Ishikawa (cell line): Measurements from ENCODE around the gene DLEC1.

Experiments used
- CREB1 ChIP-seq: IDR thresholded peaks from 2 replicates; pipeline ENCODE4 v1.6.1; 2012; ENCODE audit warnings: low read depth
- EP300 ChIP-seq: IDR thresholded peaks from 2 replicates; pipeline ENCODE4 v1.6.1; 2012; ENCODE audit warnings: borderline replicate concordance
- NFIC ChIP-seq: IDR thresholded peaks from 2 replicates; pipeline ENCODE4 v1.6.1; 2012
- REST ChIP-seq: IDR thresholded peaks from 2 replicates; pipeline ENCODE4 v1.6.1; 2012; ENCODE audit warnings: low read depth, mild to moderate bottlenecking
- TAF1 ChIP-seq: IDR thresholded peaks from 2 replicates; pipeline ENCODE4 v1.6.1; 2012; ENCODE audit warnings: low read depth, mild to moderate bottlenecking
- TEAD4 ChIP-seq: IDR thresholded peaks from 2 replicates; pipeline ENCODE4 v1.6.1; 2012
- YY1 ChIP-seq: IDR thresholded peaks from 2 replicates; pipeline ENCODE4 v1.6.1; 2012; ENCODE audit warnings: low read depth

GRCh38 chr3:38126121-38126892 lies 87.3 kb downstream of the DLEC1 start:
- TF ChIP-seq EP300 (no peak), CREB1 (no peak), YY1 (no peak), NFIC (no peak), TAF1 (no peak), TEAD4 (no peak), REST (peak; percentile 76)
